ENCODE measurements around the gene PCNX2. TPM values are rescaled to one million over a fixed set of nuclear protein-coding genes. Genes with fewer than 3 reads are reported as not detected.

PCNX2 gene
- total RNA-seq, 1 experiment from 2014 or later, result 18.6 TPM

GRCh38 chr1:232950197-232951176 is 345.0 kb downstream of the PCNX2 start, which contains the start of gene NTPCR:
Gene NTPCR (plus strand): TSS chr1:232950611. CDS start chr1:232950711, 100 bp downstream.
- Histone ChIP-seq H3K27me3 (ENCODE audit: insufficient read depth, low read depth) (no peaks in the 10 kb centered on the region), H3K4me1 (replicated peaks; ENCODE audit: insufficient read depth) (peaks cover 14% of the 10 kb centered on the region), H4K20me1 (ENCODE audit: insufficient read depth) (peaks cover 8% of the 10 kb centered on the region), H3K9me3 (ENCODE audit: insufficient read depth, low read depth) (no peaks in the 10 kb centered on the region), H3K79me2 (ENCODE audit: low read depth) (peaks cover 42% of the 10 kb centered on the region), H3F3A (ENCODE audit: insufficient read depth, low read depth) (no peaks in the 10 kb centered on the region), H3K27ac (peak within 1 kb of the TSS; percentile 45), H3K36me3 (ENCODE audit: low read depth) (no peaks in the 10 kb centered on the region), H2AFZ (peak within 1 kb of the TSS; percentile 99), H3K9me2 (ENCODE audit: insufficient read depth) (no peaks in the 10 kb centered on the region), H3K4me3 (peak within 1 kb of the TSS; percentile 78), H3K4me2 (peak within 1 kb of the TSS; percentile 85)
- DNase-seq, result peak; percentile 74 to 93
- ChIA-PET POLR2A (ENCODE audit: unreplicated experiment) (no interaction called here), CTCF (no interaction called here)
- TF ChIP-seq, protein P1, sequence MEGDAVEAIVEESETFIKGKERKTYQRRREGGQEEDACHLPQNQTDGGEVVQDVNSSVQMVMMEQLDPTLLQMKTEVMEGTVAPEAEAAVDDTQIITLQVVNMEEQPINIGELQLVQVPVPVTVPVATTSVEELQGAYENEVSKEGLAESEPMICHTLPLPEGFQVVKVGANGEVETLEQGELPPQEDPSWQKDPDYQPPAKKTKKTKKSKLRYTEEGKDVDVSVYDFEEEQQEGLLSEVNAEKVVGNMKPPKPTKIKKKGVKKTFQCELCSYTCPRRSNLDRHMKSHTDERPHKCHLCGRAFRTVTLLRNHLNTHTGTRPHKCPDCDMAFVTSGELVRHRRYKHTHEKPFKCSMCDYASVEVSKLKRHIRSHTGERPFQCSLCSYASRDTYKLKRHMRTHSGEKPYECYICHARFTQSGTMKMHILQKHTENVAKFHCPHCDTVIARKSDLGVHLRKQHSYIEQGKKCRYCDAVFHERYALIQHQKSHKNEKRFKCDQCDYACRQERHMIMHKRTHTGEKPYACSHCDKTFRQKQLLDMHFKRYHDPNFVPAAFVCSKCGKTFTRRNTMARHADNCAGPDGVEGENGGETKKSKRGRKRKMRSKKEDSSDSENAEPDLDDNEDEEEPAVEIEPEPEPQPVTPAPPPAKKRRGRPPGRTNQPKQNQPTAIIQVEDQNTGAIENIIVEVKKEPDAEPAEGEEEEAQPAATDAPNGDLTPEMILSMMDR (conservative IDR thresholded peaks at IDR 0.05), result no peak; the same call in 1 of the 2 replicates
- TF ChIP-seq EZH2 (IDR thresholded peaks at IDR 0.05; ENCODE audit: low read depth), result no peak
- BruUV-seq (replicated peaks), result no TSS peak
- intact Hi-C loops (cut with micrococcal nuclease; ENCODE audit: unreplicated experiment), result loop anchor here (1.0 to 2.0 kb wide), 2 partner anchors 32 to 163 kb away; no protein-coding TSS in a partner anchor

DNA sequence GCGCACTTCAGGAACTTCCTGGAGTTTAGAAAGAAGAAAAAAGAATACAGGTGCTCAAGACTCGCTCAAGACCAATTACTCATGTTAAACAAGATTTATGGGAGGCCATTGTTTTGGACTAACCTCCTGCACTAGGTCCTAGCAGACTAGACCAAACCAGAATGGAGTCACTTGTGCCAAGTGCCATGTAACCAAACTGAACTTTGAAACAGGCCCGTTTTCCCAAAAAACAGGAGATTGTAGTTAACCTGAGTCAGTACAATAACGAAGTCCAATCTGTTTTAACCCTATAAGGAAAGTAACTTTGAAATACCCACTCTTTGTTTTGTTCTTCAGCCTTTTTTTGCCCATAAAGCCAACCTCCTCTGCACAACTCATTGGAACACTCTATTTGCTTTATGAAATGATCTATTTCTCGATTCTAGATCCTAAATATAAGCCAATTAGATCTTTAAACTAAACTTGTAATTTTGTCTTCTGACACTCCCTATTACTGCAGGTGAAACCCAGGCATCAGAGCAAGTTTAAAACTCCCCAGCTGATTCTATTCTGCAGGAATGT is 345.8 kb downstream of the PCNX2 start:
- no peaks in the 10 kb centered on the region for H3K9me2 ChIP-seq (ENCODE audit: insufficient read depth)
- intact Hi-C loops (cut with micrococcal nuclease; ENCODE audit: unreplicated experiment), result loop anchor here (1.0 to 2.0 kb wide), 2 partner anchors 33 to 164 kb away; no protein-coding TSS in a partner anchor
- H4K20me1 ChIP-seq (ENCODE audit: insufficient read depth), result peaks cover 2% of the 10 kb centered on the region; the same call in 1 of the 2 replicates
- DNase-seq, result no peak
- peak overlapping the region; percentile 99 for H2AFZ ChIP-seq
- H3K27me3 ChIP-seq (ENCODE audit: insufficient read depth, low read depth), result no peaks in the 10 kb centered on the region
- ChIA-PET POLR2A (ENCODE audit: unreplicated experiment) (no interaction called here), CTCF (no interaction called here)
- peaks cover 39% of the 10 kb centered on the region for H3K79me2 ChIP-seq (ENCODE audit: low read depth)
- BruUV-seq (replicated peaks), result TSS peak; percentile 70
- H3K4me2 ChIP-seq, result peak overlapping the region; percentile 85
- H3F3A ChIP-seq (ENCODE audit: insufficient read depth, low read depth), result no peaks in the 10 kb centered on the region
- H3K4me1 ChIP-seq (replicated peaks; ENCODE audit: insufficient read depth), result peaks cover 14% of the 10 kb centered on the region
- no peaks in the 10 kb centered on the region for H3K36me3 ChIP-seq (ENCODE audit: low read depth)
- H3K9me3 ChIP-seq (ENCODE audit: insufficient read depth, low read depth), result no peaks in the 10 kb centered on the region
- H3K27ac ChIP-seq, result peak overlapping the region; percentile 37
- H3K4me3 ChIP-seq, result peak overlapping the region; percentile 78
- no peak for TF ChIP-seq EZH2 (IDR thresholded peaks at IDR 0.05; ENCODE audit: low read depth)
- TF ChIP-seq, protein P1 (conservative IDR thresholded peaks at IDR 0.05), result no peak

DNA sequence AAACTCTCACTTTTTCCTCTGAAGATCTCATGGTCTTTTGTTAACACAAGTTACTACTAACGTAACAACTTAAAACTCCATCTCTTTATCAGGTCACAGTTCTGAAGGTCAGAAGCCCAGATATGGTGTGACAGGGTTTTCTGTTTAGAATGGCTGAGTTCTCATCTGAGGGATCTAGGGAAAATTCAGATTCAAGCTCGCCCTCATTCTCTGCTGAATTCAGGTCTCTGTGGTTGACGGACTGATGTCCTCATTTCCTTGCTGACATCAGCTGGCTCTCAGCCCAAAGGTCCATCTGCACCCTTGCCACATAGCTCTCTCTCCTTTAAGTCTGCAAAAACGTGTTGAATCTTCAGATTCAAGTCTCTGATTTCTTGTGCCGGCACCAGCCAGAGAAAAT is 351.2 kb downstream of the PCNX2 start:
- TF ChIP-seq EZH2 (IDR thresholded peaks at IDR 0.05; ENCODE audit: low read depth), result no peak
- TF ChIP-seq, protein P1 (conservative IDR thresholded peaks at IDR 0.05), result no peak
- Histone ChIP-seq H3K9me2 (ENCODE audit: insufficient read depth) (no peaks in the 10 kb centered on the region), H3K4me1 (replicated peaks; ENCODE audit: insufficient read depth) (no peaks in the 10 kb centered on the region), H3K36me3 (ENCODE audit: low read depth) (no peaks in the 10 kb centered on the region), H3K27me3 (ENCODE audit: insufficient read depth, low read depth) (no peaks in the 10 kb centered on the region), H2AFZ (no peak overlapping the region), H3K27ac (no peak overlapping the region), H3K79me2 (ENCODE audit: low read depth) (no peaks in the 10 kb centered on the region), H3K9me3 (ENCODE audit: insufficient read depth, low read depth) (no peaks in the 10 kb centered on the region), H4K20me1 (ENCODE audit: insufficient read depth) (no peaks in the 10 kb centered on the region), H3K4me2 (no peak overlapping the region), H3F3A (ENCODE audit: insufficient read depth, low read depth) (no peaks in the 10 kb centered on the region), H3K4me3 (no peak overlapping the region)
- no peak for DNase-seq
- CTCF ChIA-PET, result no interaction called here
- no TSS peak for BruUV-seq (replicated peaks)
- intact Hi-C loops (cut with micrococcal nuclease; ENCODE audit: unreplicated experiment), result no loop called here
- POLR2A ChIA-PET (ENCODE audit: unreplicated experiment), result no interaction called here

All from PC-9 (cell line).